ENCODE measurements around the gene WFDC13. TPM values are rescaled to one million over a fixed set of nuclear protein-coding genes. Genes with fewer than 3 reads are reported as not detected.

WFDC13 gene
- total and polyA plus RNA-seq, 2 donors (not counting 1 experiment from before 2014, with no cell fraction given): not detected

GRCh38 chr20:45670139-45670538 is 31.7 kb upstream of the WFDC13 start, which contains the start of gene WFDC11:
Gene WFDC11, minus strand, starts transcription at chr20:45670239. Its CDS starts 19,639 bp downstream, at chr20:45650600.
- no peak for ATAC-seq (ENCODE audit: low read depth)

GRCh38 chr20:45672765-45673164 is 29.1 kb upstream of the WFDC13 start:
- H3K79me2 ChIP-seq (ENCODE audit: control insufficient read depth, insufficient read depth, low read length): no peaks in the 10 kb centered on the region
- peaks cover 0 to 4% (median 0%) of the 10 kb centered on the region in 4 experiments for H3K27me3 ChIP-seq (replicated peaks in 1 of 4; ENCODE audit: control extremely low read depth in 1 of 4, control insufficient read depth in 3 of 4, insufficient read depth in 4 of 4, low read length in 3 of 4)
- CTCF ChIA-PET: no interaction called here
- intact Hi-C loops (cut with micrococcal nuclease): no loop called here
- Mint-ChIP-seq H3K4me1 (no peaks in the 10 kb centered on the region), H3K27ac (no peak overlapping the region), H3K9me3 (ENCODE audit: insufficient read depth) (peaks cover 7% of the 10 kb centered on the region), H3K27me3 (peaks cover 44% of the 10 kb centered on the region), H3K4me3 (no peak overlapping the region)
- H3K4me3 ChIP-seq (ENCODE audit: control extremely low read depth in 1 of 5, extremely low read depth in 1 of 5, insufficient read depth in 1 of 5, low read depth in 2 of 5, low read length in 4 of 5): no peak overlapping the region
- TF ChIP-seq CTCF (IDR thresholded peaks at IDR 0.05): no peak
- TF ChIP-seq EZH2 (IDR thresholded peaks at IDR 0.05; ENCODE audit: borderline replicate concordance, insufficient read depth, low read depth, low read length, poor library complexity, severe bottlenecking): no peak
- H3K36me3 ChIP-seq (replicated peaks in 1 of 2; ENCODE audit: control extremely low read depth in 1 of 2, control insufficient read depth in 1 of 2, extremely low read depth in 1 of 2, insufficient read depth in 2 of 2, low read length in 1 of 2): no peaks in the 10 kb centered on the region
- no peak overlapping the region for H3K9ac ChIP-seq (ENCODE audit: low read length)
- H3K4me1 ChIP-seq (ENCODE audit: control insufficient read depth in 2 of 2, insufficient read depth in 2 of 2, low read length in 2 of 2): no peaks in the 10 kb centered on the region
- H2AFZ ChIP-seq (ENCODE audit: insufficient read depth, low read depth, low read length, poor library complexity, severe bottlenecking): no peak overlapping the region
- DNase-seq (no peak), ATAC-seq (ENCODE audit: low read depth) (no peak)
- POLR2A ChIA-PET: no interaction called here
- H3K27ac ChIP-seq (ENCODE audit: low read length in 2 of 2): no peak overlapping the region
- no peaks in the 10 kb centered on the region for H4K20me1 ChIP-seq (ENCODE audit: control insufficient read depth, insufficient read depth, low read length, poor library complexity, severe bottlenecking)
- no peak overlapping the region for H3K4me2 ChIP-seq (replicated peaks; ENCODE audit: low read depth, low read length, poor library complexity, severe bottlenecking)
- peaks cover 0 to 1% (median under 1%) of the 10 kb centered on the region in 3 donors for H3K9me3 ChIP-seq (ENCODE audit: control extremely low read depth in 1 of 3, control insufficient read depth in 2 of 3, insufficient read depth in 1 of 3, low read length in 2 of 3)

More at GRCh38 chr20:45670139-45670538, 31.7 kb upstream of the WFDC13 start, which contains the start of gene WFDC11:
- no peak for DNase-seq
- no CpG with 5 or more reads among the region's 1 CpG for WGBS (ENCODE audit: insufficient coverage)
- Histone ChIP-seq H3K9ac (ENCODE audit: low read length) (no peak within 1 kb of the TSS), H3K36me3 (replicated peaks in 1 of 2; ENCODE audit: control extremely low read depth in 1 of 2, control insufficient read depth in 1 of 2, extremely low read depth in 1 of 2, insufficient read depth in 2 of 2, low read length in 1 of 2) (no peaks in the 10 kb centered on the region), H2AFZ (ENCODE audit: insufficient read depth, low read depth, low read length, poor library complexity, severe bottlenecking) (no peak within 1 kb of the TSS), H3K4me3 (ENCODE audit: control extremely low read depth in 1 of 5, extremely low read depth in 1 of 5, insufficient read depth in 1 of 5, low read depth in 2 of 5, low read length in 4 of 5) (no peak within 1 kb of the TSS), H3K27ac (ENCODE audit: low read length in 2 of 2) (no peak within 1 kb of the TSS), H3K4me2 (replicated peaks; ENCODE audit: low read depth, low read length, poor library complexity, severe bottlenecking) (no peak within 1 kb of the TSS), H3K9me3 (ENCODE audit: control extremely low read depth in 1 of 3, control insufficient read depth in 2 of 3, insufficient read depth in 1 of 3, low read length in 2 of 3) (no peaks in the 10 kb centered on the region), H4K20me1 (ENCODE audit: control insufficient read depth, insufficient read depth, low read length, poor library complexity, severe bottlenecking) (no peaks in the 10 kb centered on the region), H3K27me3 (replicated peaks in 1 of 4; ENCODE audit: control extremely low read depth in 1 of 4, control insufficient read depth in 3 of 4, insufficient read depth in 4 of 4, low read length in 3 of 4) (peaks cover 0 to 3% (median 0%) of the 10 kb centered on the region in 4 experiments), H3K4me1 (ENCODE audit: control insufficient read depth in 2 of 2, insufficient read depth in 2 of 2, low read length in 2 of 2) (no peaks in the 10 kb centered on the region), H3K79me2 (ENCODE audit: control insufficient read depth, insufficient read depth, low read length) (no peaks in the 10 kb centered on the region)
- POLR2A ChIA-PET: no interaction called here
- Mint-ChIP-seq H3K27ac (no peak within 1 kb of the TSS), H3K4me3 (no peak within 1 kb of the TSS), H3K4me1 (no peaks in the 10 kb centered on the region), H3K9me3 (ENCODE audit: insufficient read depth) (no peaks in the 10 kb centered on the region), H3K27me3 (peaks cover 33% of the 10 kb centered on the region)
- CTCF ChIA-PET: no interaction called here
- TF ChIP-seq CTCF (IDR thresholded peaks at IDR 0.05) (no peak), EZH2 (IDR thresholded peaks at IDR 0.05; ENCODE audit: borderline replicate concordance, insufficient read depth, low read depth, low read length, poor library complexity, severe bottlenecking) (no peak)
- intact Hi-C loops (cut with micrococcal nuclease): no loop called here

Measured in B cell (primary cell).